HG02870 (cell line): ENCODE measurements around the gene PLD5.
"Not testable (repeated sequence)": the region's sequence is repeated elsewhere in the genome, so short reads cannot be mapped to it uniquely, and the experiment has no call there.

Source experiments
- ATAC-seq: cut with Tn5 transposase; IDR thresholded peaks from one replicate; pipeline ENCODE4 v1.9.1; 2021; ENCODE audit warnings: mild to moderate bottlenecking, moderate library complexity; ENCODE audit not compliant: unreplicated experiment

Gene PLD5

DNA sequence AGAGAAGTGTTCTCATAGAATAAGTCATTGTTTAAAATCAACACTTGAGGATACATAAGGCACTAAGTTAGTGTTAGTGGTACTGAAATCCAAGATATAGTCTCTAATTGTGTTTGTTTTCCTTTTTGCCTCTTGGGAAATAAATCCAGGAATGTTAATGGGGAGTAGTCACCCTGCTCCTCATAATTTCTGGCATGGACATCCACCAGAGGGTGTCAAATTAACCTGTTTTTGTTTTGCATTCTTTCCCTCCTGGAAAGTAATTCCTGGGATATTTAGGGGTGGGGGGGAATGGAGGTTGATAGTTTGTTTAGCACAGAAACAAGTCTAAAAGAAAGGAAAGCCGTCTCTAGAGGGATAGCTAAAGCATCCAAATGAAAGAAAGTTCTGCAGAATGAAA lies 437.8 kb downstream of the PLD5 start:
- no peak for ATAC-seq

DNA sequence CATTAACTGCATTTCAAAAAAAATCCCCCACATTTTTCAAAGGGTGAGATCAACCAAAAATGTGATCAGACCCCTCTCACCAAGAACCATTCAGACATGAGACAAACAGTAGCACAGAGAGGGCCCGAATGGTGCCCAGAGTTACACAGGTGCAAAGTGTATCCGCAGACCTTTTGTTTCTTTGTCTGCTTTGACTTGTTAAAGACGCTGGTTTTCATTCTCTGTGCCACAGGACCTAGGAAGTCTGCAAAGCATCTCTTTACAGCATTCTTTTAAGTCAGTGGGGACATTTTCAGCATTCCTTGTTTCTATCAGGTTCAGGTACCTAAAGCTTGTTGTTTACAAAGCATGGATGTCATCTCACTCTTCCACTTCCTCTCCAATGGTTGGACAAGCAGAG lies 438.4 kb downstream of the PLD5 start:
- ATAC-seq: no peak

DNA sequence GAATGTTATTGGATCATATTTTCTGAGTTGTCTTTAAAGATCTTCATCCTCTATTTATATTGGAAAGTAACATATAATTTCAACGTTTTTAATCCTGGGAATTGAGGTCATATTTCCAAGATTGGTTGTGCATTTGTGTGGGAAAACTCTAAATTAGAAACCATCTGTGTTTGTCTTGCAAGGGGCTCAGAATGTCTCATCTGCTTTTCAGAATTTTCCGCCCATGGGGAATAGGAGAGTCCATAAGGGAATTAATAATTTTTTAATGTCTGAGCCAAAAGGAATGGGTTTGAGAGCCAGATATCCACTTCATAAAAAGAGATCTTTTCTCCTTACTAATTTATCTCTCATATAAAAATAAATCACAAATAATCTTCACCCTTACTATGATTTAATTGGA lies 440.8 kb downstream of the PLD5 start:
- no peak for ATAC-seq

DNA sequence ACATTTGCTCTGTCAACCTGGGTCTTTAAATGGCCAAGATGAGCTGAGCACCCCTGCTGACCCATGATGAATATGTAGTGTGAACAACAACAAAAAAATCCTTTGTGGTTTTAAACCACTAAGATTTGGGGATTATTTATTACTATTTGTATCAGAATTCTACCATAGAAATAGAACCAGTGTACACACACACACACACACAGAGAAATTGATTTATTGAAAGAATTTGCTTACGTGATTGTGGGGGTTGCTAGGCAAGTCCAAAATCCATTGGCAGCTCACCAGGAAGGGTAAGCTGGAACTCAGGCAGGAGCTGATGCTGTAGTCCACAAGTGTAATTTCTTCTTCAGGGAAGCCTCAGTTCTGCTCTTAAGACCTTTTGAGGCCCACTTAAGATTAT lies 443.1 kb downstream of the PLD5 start:
- ATAC-seq: no peak

DNA sequence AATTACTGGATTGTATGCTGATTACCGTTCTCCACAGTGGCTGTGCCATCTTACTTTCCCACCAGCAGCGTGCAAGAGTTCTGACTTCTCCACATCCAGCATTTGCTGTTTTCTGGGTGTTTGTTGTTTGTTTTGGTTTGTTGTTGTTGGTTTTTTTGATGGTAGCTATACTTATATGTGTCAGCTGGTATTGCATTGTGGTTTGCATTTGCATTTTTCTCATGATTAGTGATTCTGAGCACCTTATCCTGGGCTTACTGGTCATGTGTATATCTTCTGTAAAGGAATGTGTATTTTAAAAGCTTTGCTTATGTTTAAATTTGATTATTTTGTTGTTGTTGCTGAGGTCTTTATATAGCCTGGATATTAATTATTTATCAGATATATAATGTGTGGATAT lies 458.7 kb downstream of the PLD5 start:
- no peak for ATAC-seq

DNA sequence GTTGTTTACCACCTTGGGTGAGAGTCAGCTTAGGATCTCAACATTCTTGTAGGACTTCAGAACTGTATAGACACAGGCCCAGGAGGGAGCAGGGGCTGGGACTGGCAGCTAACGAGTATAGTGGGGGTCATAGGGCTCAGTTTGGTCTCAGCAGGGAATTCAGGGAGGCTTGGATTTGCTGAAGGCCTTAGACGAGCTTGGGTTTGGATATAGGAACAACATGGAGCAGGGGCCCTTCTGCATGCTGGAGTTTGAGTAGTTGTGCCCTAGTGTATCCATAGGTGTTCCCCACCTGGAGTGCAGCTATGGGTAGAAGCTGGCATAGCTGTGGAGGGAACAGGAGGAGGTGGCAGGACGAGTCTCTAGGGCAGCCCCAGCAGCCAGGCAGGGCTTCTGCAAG lies 462.2 kb downstream of the PLD5 start:
- no peak for ATAC-seq

DNA sequence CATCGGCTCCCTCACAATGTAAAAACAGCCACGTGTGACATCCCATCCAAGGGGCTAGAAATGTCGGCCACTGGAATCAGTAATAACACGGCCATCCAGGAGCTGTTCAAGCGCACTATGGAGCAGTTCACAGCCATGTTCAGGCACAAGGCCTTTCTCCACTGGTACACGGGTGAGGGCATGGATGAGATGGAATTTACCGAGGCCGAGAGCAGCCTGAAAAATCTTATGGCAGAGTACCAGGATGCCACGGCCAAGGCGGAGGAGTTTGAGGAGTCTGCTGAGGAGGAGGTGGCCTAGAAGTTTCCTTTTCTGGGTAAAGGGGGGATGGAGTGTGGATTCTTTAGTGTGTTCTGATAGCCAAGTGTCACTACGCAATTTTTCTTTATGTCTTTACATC lies 464.5 kb downstream of the PLD5 start:
- no peak for ATAC-seq

DNA sequence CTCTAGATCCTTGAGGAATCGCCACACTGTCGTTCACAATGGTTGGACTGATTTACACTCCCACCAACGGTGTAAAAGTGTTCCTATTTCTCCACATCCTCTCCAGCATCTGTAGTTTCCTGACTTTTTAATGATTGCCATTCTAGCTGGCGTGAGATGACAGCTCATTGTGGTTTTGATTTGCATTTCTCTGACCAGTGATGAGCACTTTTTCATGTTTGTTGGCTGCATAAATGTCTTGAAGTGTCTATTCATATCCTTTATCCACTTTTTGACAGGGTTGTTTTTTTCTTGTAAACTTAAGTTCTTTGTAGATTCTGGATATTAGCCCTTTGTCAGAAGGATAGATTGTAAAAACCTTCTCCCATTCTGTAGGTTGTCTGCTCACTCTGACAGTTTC lies 465.9 kb downstream of the PLD5 start:
- ATAC-seq: peak; percentile 68

DNA sequence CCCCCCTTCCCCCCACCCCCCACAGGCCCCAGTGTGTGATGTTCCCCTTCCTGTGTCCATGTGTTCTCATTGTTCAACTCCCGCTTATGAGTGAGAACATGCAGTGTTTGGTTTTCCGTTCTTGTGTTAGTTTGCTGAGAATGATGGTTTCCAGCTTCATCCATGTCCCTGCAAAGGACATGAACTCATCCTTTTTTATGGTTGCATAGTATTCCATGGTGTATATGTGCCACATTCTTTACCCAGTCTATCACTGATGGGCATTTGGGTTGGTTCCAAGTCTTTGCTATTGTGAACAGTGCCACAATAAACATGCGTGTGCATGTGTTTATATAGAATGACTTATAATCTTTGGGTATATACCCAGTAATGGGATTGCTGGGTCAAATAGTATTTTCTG lies 466.3 kb downstream of the PLD5 start:
- not testable (repeated sequence) for ATAC-seq

DNA sequence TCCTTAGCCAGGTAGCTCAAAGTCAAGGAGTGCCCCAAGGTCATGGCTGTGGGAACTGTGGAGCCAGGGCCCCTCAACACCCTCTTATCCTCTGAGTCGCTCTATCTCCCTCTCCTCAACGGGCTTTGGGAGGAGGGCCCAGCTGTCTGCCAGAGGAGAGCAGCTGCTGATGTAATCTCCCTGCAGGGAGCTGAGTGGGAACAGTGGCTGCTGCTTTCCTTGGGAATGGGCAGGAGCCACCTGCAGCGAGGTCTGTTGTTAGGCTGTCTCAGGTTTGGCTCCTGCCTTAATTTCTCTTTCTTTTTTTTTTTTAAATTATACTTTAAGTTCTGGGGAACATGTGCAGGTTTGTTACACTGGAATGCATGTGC lies 466.8 kb downstream of the PLD5 start:
- ATAC-seq: no peak

DNA sequence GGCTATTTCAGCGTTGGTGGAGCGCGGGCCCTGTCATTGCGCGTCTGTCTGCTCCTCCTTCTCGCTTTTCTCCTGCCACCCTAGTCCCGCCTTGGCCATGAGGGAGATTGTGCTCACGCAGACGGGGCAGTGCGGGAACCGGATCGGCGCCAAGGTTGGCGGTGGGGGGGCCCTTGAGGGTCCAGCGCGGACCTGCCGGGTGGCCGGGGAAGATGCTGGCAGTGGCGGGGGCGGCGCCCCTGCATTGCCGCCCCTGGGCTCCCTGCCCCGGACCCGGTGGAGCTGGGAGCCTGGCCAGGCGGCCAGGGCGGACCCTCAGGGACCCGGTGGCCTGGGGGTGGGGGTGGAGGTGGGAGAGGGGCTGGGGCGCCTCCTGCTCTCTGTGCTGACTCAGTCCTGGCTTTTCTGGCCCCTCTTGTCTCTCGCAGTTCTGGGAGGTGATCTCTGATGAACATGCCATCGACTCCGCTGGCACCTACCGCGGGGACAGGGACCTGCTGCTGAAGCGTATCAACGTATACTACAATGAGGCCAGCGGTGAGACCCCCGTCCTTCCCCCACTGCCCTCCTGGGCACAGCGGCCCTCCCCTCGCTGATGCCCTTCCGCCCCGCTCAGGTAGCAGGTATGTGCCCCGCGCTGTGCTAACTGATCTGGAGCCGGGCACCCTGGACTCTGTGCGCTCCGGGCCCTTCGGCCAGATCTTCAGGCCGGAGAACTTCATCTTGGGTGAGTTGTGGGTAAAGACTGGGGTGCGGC lies 467.3 kb downstream of the PLD5 start:
- ATAC-seq: no peak

DNA sequence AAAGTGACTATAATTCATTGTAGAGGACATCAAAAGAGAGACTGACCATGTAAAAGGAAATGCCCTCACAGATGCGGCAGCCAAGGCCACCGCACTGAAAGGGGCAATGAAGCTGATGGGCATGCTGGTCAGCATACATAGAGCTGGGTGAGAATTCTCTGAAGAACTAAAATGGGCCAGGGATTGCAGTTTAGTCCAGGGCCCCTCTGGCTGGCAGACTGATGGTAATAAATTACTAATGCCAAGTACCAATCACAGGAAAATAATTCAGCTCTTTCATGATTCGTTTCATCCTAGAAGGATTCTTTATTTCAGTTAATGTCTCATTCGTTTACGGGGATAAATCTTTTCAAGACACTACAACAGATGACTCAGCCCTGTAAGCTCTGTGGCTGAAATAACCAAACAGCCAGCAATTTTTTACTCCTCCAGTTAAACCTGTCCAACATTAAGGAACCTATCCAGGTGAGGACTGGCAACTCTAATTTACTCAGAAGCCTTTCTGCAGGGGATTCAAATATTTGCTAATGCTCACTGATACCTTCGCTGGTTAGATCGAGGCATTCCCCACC lies 468.7 kb downstream of the PLD5 start:
- ATAC-seq: no peak

DNA sequence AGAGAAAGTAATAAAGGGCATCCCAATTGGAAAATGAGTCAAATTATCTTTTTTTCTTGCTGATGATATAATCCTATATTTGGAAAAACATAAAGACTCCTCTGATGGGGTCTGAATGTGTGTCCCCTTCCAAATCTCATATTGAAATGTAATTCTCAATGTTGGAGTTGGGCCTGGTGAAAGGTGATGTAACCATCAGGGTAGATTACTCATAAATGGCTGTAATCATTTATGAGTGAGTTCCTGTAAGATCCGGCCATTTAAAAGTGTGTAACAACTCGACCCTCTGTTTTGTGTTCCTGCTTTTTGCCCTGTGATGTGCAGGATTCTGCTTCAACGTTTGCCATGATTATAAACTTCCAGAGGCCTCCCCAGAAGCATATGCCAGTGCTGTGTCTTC lies 481.3 kb downstream of the PLD5 start:
- no peak for ATAC-seq

DNA sequence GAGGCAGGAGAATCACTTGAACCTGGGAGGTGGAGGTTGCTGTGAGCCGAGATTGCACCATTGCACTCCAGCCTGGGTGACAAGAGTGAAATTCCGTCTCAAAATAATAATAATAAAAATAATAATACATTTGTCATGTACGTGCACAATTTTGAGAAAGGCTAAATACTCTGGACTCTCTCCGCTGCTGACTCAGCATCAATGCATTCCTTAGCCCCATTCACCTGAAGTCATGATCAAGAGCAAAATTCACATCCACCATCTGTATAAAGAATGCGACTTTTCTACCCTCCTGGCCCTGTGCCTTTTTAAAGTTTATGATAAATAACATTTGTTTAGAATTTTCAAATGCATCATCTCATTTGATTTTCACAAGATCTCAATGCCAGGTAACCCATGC lies 490.1 kb downstream of the PLD5 start:
- no peak for ATAC-seq

DNA sequence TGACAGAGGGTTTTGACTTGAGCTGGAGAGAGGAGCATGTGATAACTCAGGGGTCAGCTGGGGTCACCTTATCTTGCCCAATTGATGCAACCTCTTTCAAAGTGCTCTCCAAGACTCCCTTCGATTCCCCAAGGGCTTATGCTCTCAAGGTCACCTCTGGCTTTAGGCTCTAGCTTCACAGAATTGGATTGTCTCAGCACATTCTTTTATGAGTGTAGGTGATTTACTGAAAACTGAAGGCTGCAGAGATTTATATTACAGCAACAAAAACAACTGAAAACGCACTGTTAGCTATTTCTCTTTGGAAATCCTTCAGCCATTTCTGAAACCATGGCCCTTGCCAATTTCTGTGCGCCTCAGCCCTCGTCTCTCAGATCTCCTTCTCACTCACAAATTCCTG lies 491.1 kb downstream of the PLD5 start:
- no peak for ATAC-seq
